Neural cell (in vitro differentiated cells): ENCODE data around the gene PROX2. TPM values are rescaled to one million over a fixed set of nuclear protein-coding genes. Genes with fewer than 3 reads are reported as not detected.

ENCODE experiments used
- H2AFZ ChIP-seq: fragments of 200-600, 300-800 bp; sonication (generic), shearing (Covaris generic); 2 replicates; pipeline ENCODE4 v1.6.0; 2014; ENCODE audit warnings: low read depth, mild to moderate bottlenecking, antibody characterized with exemption, low read length, moderate library complexity
- H3F3A ChIP-seq: fragments of 200-600 bp; shearing (Covaris generic); 2 replicates; pipeline ENCODE4 v1.6.1; 2016; ENCODE audit warnings: mild to moderate bottlenecking, moderate library complexity, mixed read lengths, antibody characterized with exemption, low read length; ENCODE audit not compliant: insufficient read depth, poor library complexity, severe bottlenecking
- H3K27ac ChIP-seq: fragments of 200-600, 300-800 bp; sonication (generic), shearing (Covaris generic); 2 replicates; pipeline ENCODE4 v1.5.1; 2014; ENCODE audit warnings: mild to moderate bottlenecking, low read length, moderate library complexity
- H3K27me3 ChIP-seq: fragments of 300-800, 200-600 bp; sonication (generic), shearing (Covaris generic); 2 replicates; pipeline ENCODE4 v1.6.0; 2014; ENCODE audit warnings: mild to moderate bottlenecking, low read depth, low read length, moderate library complexity; ENCODE audit not compliant: insufficient read depth
- H3K36me3 ChIP-seq: fragments of 300-800, 200-600 bp; sonication (generic), shearing (Covaris generic); 2 replicates; pipeline ENCODE4 v1.5.1; 2014; ENCODE audit warnings: mild to moderate bottlenecking, antibody characterized with exemption, low read length, moderate library complexity; ENCODE audit not compliant: insufficient read depth
- H3K4me2 ChIP-seq: fragments of 300-800, 200-600 bp; sonication (generic), shearing (Covaris generic); 2 replicates; pipeline ENCODE4 v1.6.0; 2014; ENCODE audit warnings: mild to moderate bottlenecking, low read length
- H3K4me3 ChIP-seq: fragments of 300-800, 200-600 bp; sonication (generic), shearing (Covaris generic); 2 replicates; pipeline ENCODE4 v1.5.1; 2014; ENCODE audit warnings: mild to moderate bottlenecking, low read length, moderate library complexity
- H3K79me2 ChIP-seq: fragments of 200-600 bp; shearing (Covaris generic); replicated peaks from 2 replicates; pipeline ENCODE4 v1.6.0; 2014; ENCODE audit warnings: mild to moderate bottlenecking, low read length, moderate library complexity; ENCODE audit not compliant: insufficient read depth
- H3K9ac ChIP-seq: fragments of 300-800, 200-600 bp; sonication (generic), shearing (Covaris generic); 2 replicates; pipeline ENCODE4 v1.6.1; 2016; ENCODE audit warnings: mild to moderate bottlenecking, low read length, mixed read lengths
- H3K9me2 ChIP-seq: fragments of 200-600 bp; shearing (Covaris generic); 2 replicates; pipeline ENCODE4 v1.6.1; 2016; ENCODE audit warnings: mild to moderate bottlenecking, low read length, mixed read lengths; ENCODE audit not compliant: insufficient read depth
- H3K9me3 ChIP-seq: fragments of 200-600, 300-800 bp; sonication (generic), shearing (Covaris generic); 2 replicates; pipeline ENCODE4 v1.6.1; 2016; ENCODE audit warnings: mild to moderate bottlenecking, mixed run types, low read length, moderate library complexity, mixed read lengths
- H4K20me1 ChIP-seq: fragments of 200-600 bp; shearing (Covaris generic); 2 replicates; pipeline ENCODE4 v1.6.1; 2016; ENCODE audit warnings: mild to moderate bottlenecking, mixed run types; ENCODE audit not compliant: insufficient read depth
- CTCF ChIP-seq: fragments of 450-650 bp; IDR thresholded peaks from 2 replicates; pipeline ENCODE4 v1.5.1; 2014; ENCODE audit warnings: antibody characterized with exemption, mild to moderate bottlenecking, moderate library complexity; ENCODE audit not compliant: poor library complexity, severe bottlenecking
- EP300 ChIP-seq: fragments of 450-650 bp; conservative IDR thresholded peaks from 2 replicates; pipeline ENCODE4 v1.6.1; 2014; ENCODE audit warnings: antibody characterized with exemption, mild to moderate bottlenecking, moderate library complexity; ENCODE audit not compliant: poor library complexity, severe bottlenecking
- EZH2 ChIP-seq: fragments of 200-600, 300-800 bp; shearing (Covaris generic), sonication (generic); IDR thresholded peaks from 2 replicates; pipeline ENCODE4 v1.6.1; 2014; ENCODE audit warnings: antibody characterized with exemption, low read length, borderline replicate concordance, mild to moderate bottlenecking; ENCODE audit not compliant: insufficient read depth, poor library complexity, severe bottlenecking
- MXI1 ChIP-seq: fragments of 450-650 bp; conservative IDR thresholded peaks from 2 replicates; pipeline ENCODE4 v1.6.1; 2014; ENCODE audit warnings: antibody characterized with exemption, mild to moderate bottlenecking; ENCODE audit not compliant: poor library complexity, severe bottlenecking
- POLR2AphosphoS5 ChIP-seq: IDR thresholded peaks from 2 replicates; pipeline ENCODE4 v1.6.1; 2012
- RAD21 ChIP-seq: fragments of 450-650 bp; conservative IDR thresholded peaks from 2 replicates; pipeline ENCODE4 v1.6.1; 2014; ENCODE audit warnings: antibody characterized with exemption, mild to moderate bottlenecking, moderate library complexity
- REST ChIP-seq: IDR thresholded peaks from 2 replicates; pipeline ENCODE4 v1.6.1; 2012; ENCODE audit warnings: borderline replicate concordance
- SMC3 ChIP-seq: fragments of 450-650 bp; conservative IDR thresholded peaks from 2 replicates; pipeline ENCODE4 v1.6.1; 2014; ENCODE audit warnings: antibody characterized with exemption, mild to moderate bottlenecking, moderate library complexity; ENCODE audit not compliant: poor library complexity
- TAF1 ChIP-seq: IDR thresholded peaks from 2 replicates; pipeline ENCODE4 v1.6.1; 2012; ENCODE audit warnings: low read depth
- polyA plus RNA-seq: library from polyadenylated mRNA; depleted of rRNA; stranded (reverse); fragments of >200 nt; gene quantifications from 2 replicates; pipeline ENCODE4 v1.2.3, GENCODE V29; 2014

The PROX2 gene
- polyA plus RNA-seq, 1 donor from 2014 or later: not detected

- no peaks in the 10 kb centered on the region for H3K36me3 ChIP-seq
- TF ChIP-seq SMC3 (no peak), POLR2AphosphoS5 (no peak), REST (no peak), EZH2 (no peak), MXI1 (no peak), EP300 (no peak), CTCF (no peak), RAD21 (no peak), TAF1 (no peak)
- no peaks in the 10 kb centered on the region for H3F3A ChIP-seq
- no peaks in the 10 kb centered on the region for H3K27me3 ChIP-seq
- no peaks in the 10 kb centered on the region for H3K9me2 ChIP-seq
- H4K20me1 ChIP-seq: no peaks in the 10 kb centered on the region
- no peak overlapping the region for H3K27ac ChIP-seq
- H3K4me2 ChIP-seq: no peak overlapping the region
- no peaks in the 10 kb centered on the region for H3K79me2 ChIP-seq
- no peak overlapping the region for H2AFZ ChIP-seq
- no peaks in the 10 kb centered on the region for H3K9me3 ChIP-seq
- H3K9ac ChIP-seq: no peak overlapping the region
- no peak overlapping the region for H3K4me3 ChIP-seq
Measured at GRCh38 chr14:74852922-74853530, 22.9 kb downstream of the PROX2 start.

- H3K4me3 ChIP-seq: no peak overlapping the region
- H3K9me2 ChIP-seq: no peaks in the 10 kb centered on the region
- no peak overlapping the region for H3K27ac ChIP-seq
- no peak for TF ChIP-seq MXI1
- TF ChIP-seq EP300: no peak
- H4K20me1 ChIP-seq: no peaks in the 10 kb centered on the region
- H2AFZ ChIP-seq: no peak overlapping the region
- H3K9me3 ChIP-seq: no peaks in the 10 kb centered on the region
- H3K36me3 ChIP-seq: no peaks in the 10 kb centered on the region
- H3K4me2 ChIP-seq: no peak overlapping the region
- no peaks in the 10 kb centered on the region for H3K79me2 ChIP-seq
- no peaks in the 10 kb centered on the region for H3K27me3 ChIP-seq
- no peaks in the 10 kb centered on the region for H3F3A ChIP-seq
- H3K9ac ChIP-seq: no peak overlapping the region
Measured at GRCh38 chr14:74848768-74849167, 27.2 kb downstream of the PROX2 start.
